ENCODE measurements around the gene MZF1.

MZF1 gene

GRCh38 chr19:58513694-58514563 lies 59.2 kb downstream of the MZF1 start:
- DNase-seq (ENCODE audit: low spot score) = peak; percentile 88

GRCh38 chr19:58513213-58513693 lies 59.9 kb downstream of the MZF1 start:
- no peak for DNase-seq (ENCODE audit: low spot score)

Measured in left forelimb (tissue), 1 donor.